ENCODE results near the gene TLK2. TPM values are rescaled to one million over a fixed set of nuclear protein-coding genes. Genes with fewer than 3 reads are reported as not detected.
"Not testable (repeated sequence)": the region's sequence is repeated elsewhere in the genome, so short reads cannot be mapped to it uniquely, and the experiment has no call there.

Gene TLK2
- total RNA-seq, 2 experiments from 2014 or later: 36.6 to 58.9 TPM

DNA sequence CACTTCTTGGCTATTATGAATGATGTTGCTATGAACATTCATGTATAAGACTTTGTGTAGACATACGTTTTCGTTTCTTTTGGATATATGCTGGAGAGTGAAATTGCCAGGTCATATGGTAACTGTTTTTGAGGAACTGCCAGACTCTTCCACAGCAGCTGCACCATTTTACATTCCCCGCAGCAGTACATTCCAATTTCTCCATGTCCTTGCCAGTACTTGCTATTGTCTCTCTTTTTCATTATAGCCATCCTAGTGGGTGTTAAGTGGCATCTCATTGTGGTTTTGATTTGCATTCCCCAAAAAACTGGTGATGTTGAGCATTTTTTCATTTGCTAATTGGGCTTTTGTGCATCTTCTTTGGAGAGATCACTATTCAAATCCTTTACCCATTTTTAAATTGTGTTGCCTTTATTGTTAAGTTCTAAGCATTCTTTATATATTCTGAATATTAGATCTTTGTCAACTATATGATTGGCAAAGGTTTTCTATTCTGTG is 64.7 kb downstream of the TLK2 start:
- POLR2A ChIA-PET; H3K27ac ChIP-seq (ENCODE audit: low read depth, low read length, poor library complexity, severe bottlenecking); H3K4me1 ChIP-seq (ENCODE audit: insufficient read depth, low read length, poor library complexity, severe bottlenecking); H3K9me3 ChIP-seq (ENCODE audit: low read length); H3K4me3 ChIP-seq (ENCODE audit: low read depth, low read length, poor library complexity, severe bottlenecking); H3K4me2 ChIP-seq (ENCODE audit: low read length); intact Hi-C loops (cut with micrococcal nuclease; ENCODE audit: unreplicated experiment); BruUV-seq (replicated peaks); H3K9me2 ChIP-seq (ENCODE audit: insufficient read depth, low read length); H4K20me1 ChIP-seq (ENCODE audit: insufficient read depth, low read length); H2AFZ ChIP-seq (ENCODE audit: low read length); CTCF ChIA-PET (ENCODE audit: unreplicated experiment); DNase-seq (ENCODE audit: low spot score); H3K79me2 ChIP-seq (ENCODE audit: insufficient read depth, low read depth, low read length): not testable (repeated sequence)
- H3K36me3 ChIP-seq (ENCODE audit: insufficient read depth, low read length): peaks cover 67% of the 10 kb centered on the region

DNA sequence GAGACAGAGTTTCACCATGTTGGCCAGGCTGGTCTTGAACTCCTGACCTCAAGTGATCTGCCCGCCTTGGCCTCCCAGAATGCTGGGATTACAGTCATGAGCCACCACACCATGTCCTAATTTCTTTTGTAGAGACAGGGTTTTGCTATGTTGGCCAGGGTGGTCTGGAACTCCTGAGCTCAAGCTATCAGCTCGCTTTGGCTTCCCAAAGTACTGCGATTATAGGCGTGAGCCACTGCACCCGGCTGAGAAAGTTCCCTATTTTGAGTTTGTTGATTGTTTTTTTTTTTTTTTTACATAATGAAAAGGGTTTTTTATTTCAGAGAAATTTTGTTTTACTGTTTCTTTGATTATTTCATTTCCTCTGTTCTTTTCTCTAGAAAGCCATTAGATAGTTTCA is 67.4 kb downstream of the TLK2 start:
- H3K27ac ChIP-seq (ENCODE audit: low read depth, low read length, poor library complexity, severe bottlenecking); BruUV-seq (replicated peaks); DNase-seq (ENCODE audit: low spot score); intact Hi-C loops (cut with micrococcal nuclease; ENCODE audit: unreplicated experiment); H2AFZ ChIP-seq (ENCODE audit: low read length); H3K4me1 ChIP-seq (ENCODE audit: insufficient read depth, low read length, poor library complexity, severe bottlenecking); CTCF ChIA-PET (ENCODE audit: unreplicated experiment); H3K9me3 ChIP-seq (ENCODE audit: low read length); H3K4me3 ChIP-seq (ENCODE audit: low read depth, low read length, poor library complexity, severe bottlenecking); H3K79me2 ChIP-seq (ENCODE audit: insufficient read depth, low read depth, low read length); H3K9me2 ChIP-seq (ENCODE audit: insufficient read depth, low read length); H3K4me2 ChIP-seq (ENCODE audit: low read length); H4K20me1 ChIP-seq (ENCODE audit: insufficient read depth, low read length): not testable (repeated sequence)
- POLR2A ChIA-PET: interaction anchor here (0.8 kb wide), 1 partner anchor 22 kb away, joined by 3 read pairs; no protein-coding TSS in a partner anchor
- H3K36me3 ChIP-seq (ENCODE audit: insufficient read depth, low read length): peaks cover 55% of the 10 kb centered on the region

DNA sequence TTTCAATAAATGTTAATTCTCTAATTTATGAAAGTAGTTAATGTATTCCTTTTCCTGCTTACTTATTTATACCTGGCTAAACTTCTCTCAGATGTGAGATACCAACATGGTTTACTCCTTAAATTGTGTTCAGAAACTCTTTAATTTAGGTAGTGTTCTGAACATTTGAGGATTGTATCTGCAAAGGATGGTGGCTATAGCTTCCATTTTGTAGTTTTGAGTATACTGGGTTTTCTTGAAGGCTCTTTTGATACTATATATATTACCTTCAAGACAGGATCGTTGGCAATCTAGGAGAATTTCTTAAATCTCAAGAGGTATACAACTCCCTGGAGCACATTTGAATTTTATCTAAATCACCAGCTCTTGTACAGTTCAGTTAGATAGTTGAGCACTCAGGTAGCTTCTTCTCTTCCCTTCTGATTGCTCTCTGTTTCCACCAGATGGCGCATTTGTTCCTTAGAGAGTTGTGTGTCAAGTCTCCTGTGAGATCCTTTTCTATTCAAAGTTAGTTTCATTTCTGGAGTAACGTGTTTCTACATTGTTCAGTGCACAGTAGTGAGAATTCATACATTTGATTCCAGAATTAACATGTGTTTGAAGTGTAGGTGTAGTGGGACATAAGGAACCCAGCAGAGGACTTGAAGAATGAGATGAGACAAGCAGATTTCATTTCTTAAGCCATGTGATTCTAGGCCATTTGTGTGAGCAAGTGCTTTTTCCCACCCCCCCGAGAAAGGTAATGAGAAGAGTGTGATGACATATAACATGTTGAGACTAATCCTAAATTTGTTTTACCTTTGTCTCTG is 74.4 kb downstream of the TLK2 start:
- peak; percentile 20 for DNase-seq (ENCODE audit: low spot score)
- not testable (repeated sequence) for H3K27ac ChIP-seq (ENCODE audit: low read depth, low read length, poor library complexity, severe bottlenecking)

DNA sequence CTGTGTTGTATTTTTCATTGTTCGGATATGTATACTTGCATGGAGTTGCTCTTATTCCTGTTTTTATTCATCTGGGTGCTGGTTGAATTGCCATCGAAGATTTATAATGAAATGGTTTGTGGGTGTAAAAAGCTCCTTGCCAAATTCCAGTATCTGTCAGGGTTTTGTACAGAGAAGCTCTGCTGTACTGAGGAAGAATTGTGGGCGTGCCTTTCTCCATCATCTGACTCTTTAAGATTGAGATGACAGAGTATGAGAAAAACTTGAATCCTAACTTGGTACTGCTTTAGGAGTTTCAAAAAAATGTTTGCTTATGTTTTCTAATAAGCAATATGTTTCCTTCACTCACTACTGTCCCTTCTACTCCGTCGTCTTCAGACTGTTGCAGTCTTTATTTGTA is 78.9 kb downstream of the TLK2 start:
- H3K4me2 ChIP-seq (ENCODE audit: low read length); DNase-seq (ENCODE audit: low spot score); CTCF ChIA-PET (ENCODE audit: unreplicated experiment); H3K9me3 ChIP-seq (ENCODE audit: low read length); H3K79me2 ChIP-seq (ENCODE audit: insufficient read depth, low read depth, low read length); H3K9me2 ChIP-seq (ENCODE audit: insufficient read depth, low read length); BruUV-seq (replicated peaks); intact Hi-C loops (cut with micrococcal nuclease; ENCODE audit: unreplicated experiment); H3K27ac ChIP-seq (ENCODE audit: low read depth, low read length, poor library complexity, severe bottlenecking); H3K4me1 ChIP-seq (ENCODE audit: insufficient read depth, low read length, poor library complexity, severe bottlenecking); H2AFZ ChIP-seq (ENCODE audit: low read length); H3K4me3 ChIP-seq (ENCODE audit: low read depth, low read length, poor library complexity, severe bottlenecking); H4K20me1 ChIP-seq (ENCODE audit: insufficient read depth, low read length): not testable (repeated sequence)
- POLR2A ChIA-PET: interaction anchor here (1.0 kb wide), 1 partner anchor 38 kb away, joined by 3 read pairs; no protein-coding TSS in a partner anchor
- H3K36me3 ChIP-seq (ENCODE audit: insufficient read depth, low read length): peaks cover 55% of the 10 kb centered on the region

More for the DNA sequence above, 74.4 kb downstream of the TLK2 start:
- H3K9me2 ChIP-seq (ENCODE audit: insufficient read depth, low read length); H3K4me1 ChIP-seq (ENCODE audit: insufficient read depth, low read length, poor library complexity, severe bottlenecking); H3K4me3 ChIP-seq (ENCODE audit: low read depth, low read length, poor library complexity, severe bottlenecking); BruUV-seq (replicated peaks); CTCF ChIA-PET (ENCODE audit: unreplicated experiment); intact Hi-C loops (cut with micrococcal nuclease; ENCODE audit: unreplicated experiment); H2AFZ ChIP-seq (ENCODE audit: low read length); H3K79me2 ChIP-seq (ENCODE audit: insufficient read depth, low read depth, low read length); H3K9me3 ChIP-seq (ENCODE audit: low read length); H4K20me1 ChIP-seq (ENCODE audit: insufficient read depth, low read length): not testable (repeated sequence)
- TF ChIP-seq, protein P1, sequence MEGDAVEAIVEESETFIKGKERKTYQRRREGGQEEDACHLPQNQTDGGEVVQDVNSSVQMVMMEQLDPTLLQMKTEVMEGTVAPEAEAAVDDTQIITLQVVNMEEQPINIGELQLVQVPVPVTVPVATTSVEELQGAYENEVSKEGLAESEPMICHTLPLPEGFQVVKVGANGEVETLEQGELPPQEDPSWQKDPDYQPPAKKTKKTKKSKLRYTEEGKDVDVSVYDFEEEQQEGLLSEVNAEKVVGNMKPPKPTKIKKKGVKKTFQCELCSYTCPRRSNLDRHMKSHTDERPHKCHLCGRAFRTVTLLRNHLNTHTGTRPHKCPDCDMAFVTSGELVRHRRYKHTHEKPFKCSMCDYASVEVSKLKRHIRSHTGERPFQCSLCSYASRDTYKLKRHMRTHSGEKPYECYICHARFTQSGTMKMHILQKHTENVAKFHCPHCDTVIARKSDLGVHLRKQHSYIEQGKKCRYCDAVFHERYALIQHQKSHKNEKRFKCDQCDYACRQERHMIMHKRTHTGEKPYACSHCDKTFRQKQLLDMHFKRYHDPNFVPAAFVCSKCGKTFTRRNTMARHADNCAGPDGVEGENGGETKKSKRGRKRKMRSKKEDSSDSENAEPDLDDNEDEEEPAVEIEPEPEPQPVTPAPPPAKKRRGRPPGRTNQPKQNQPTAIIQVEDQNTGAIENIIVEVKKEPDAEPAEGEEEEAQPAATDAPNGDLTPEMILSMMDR (conservative IDR thresholded peaks at IDR 0.05; ENCODE audit: low read length): peak; percentile 72
- Histone ChIP-seq H3K4me2 (ENCODE audit: low read length) (peak overlapping the region; percentile 28; the same call in 1 of the 2 replicates), H3K36me3 (ENCODE audit: insufficient read depth, low read length) (peaks cover 34% of the 10 kb centered on the region)
- POLR2A ChIA-PET: interaction anchor here (0.7 kb wide), 1 partner anchor 529 kb away, joined by 3 read pairs; no protein-coding TSS in a partner anchor

DNA sequence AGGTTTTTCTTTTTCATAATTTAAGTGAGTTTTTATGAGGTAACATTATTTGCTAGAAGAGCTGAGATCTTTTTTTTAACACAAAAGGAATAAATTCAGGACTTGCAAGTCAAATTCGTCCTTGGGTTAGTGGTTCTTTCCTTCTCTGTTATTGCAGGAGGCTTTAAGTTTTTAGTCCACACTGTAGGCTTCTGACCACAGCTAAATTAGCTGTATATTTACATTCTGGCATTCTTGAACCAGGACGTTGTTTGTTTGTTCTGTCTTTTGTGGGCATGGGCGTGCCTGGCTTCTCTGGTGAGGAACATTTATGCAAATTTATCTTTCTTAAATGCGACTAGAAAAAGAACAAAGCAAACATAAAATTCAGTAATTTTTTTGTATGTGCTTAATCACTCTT is 80.3 kb downstream of the TLK2 start:
- H3K9me2 ChIP-seq (ENCODE audit: insufficient read depth, low read length); H3K4me2 ChIP-seq (ENCODE audit: low read length); H2AFZ ChIP-seq (ENCODE audit: low read length); BruUV-seq (replicated peaks); H3K27ac ChIP-seq (ENCODE audit: low read depth, low read length, poor library complexity, severe bottlenecking); CTCF ChIA-PET (ENCODE audit: unreplicated experiment); H3K9me3 ChIP-seq (ENCODE audit: low read length); H3K4me1 ChIP-seq (ENCODE audit: insufficient read depth, low read length, poor library complexity, severe bottlenecking); H4K20me1 ChIP-seq (ENCODE audit: insufficient read depth, low read length); H3K4me3 ChIP-seq (ENCODE audit: low read depth, low read length, poor library complexity, severe bottlenecking); H3K79me2 ChIP-seq (ENCODE audit: insufficient read depth, low read depth, low read length); intact Hi-C loops (cut with micrococcal nuclease; ENCODE audit: unreplicated experiment); DNase-seq (ENCODE audit: low spot score): not testable (repeated sequence)
- peaks cover 62% of the 10 kb centered on the region for H3K36me3 ChIP-seq (ENCODE audit: insufficient read depth, low read length)
- POLR2A ChIA-PET: interaction anchor here (0.9 kb wide), 1 partner anchor 27 kb away, joined by 3 read pairs; no protein-coding TSS in a partner anchor

DNA sequence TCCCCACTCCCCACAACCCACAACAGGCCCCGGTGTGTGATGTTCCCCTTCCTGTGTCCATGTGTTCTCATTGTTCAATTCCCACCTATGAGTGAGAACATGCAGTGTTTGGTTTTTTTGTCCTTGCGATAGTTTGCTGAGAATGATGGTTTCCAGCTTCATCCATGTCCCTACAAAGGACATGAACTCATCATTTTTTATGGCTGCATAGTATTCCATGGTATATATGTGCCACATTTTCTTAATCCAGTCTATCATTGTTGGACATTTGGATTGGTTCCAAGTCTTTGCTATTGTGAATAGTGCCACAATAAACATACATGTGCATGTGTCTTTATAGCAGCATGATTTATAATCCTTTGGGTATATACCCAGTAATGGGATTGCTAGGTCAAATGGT is 82.3 kb downstream of the TLK2 start:
- H3K79me2 ChIP-seq (ENCODE audit: insufficient read depth, low read depth, low read length); POLR2A ChIA-PET; H3K9me3 ChIP-seq (ENCODE audit: low read length); CTCF ChIA-PET (ENCODE audit: unreplicated experiment); BruUV-seq (replicated peaks); H3K27ac ChIP-seq (ENCODE audit: low read depth, low read length, poor library complexity, severe bottlenecking); intact Hi-C loops (cut with micrococcal nuclease; ENCODE audit: unreplicated experiment); H4K20me1 ChIP-seq (ENCODE audit: insufficient read depth, low read length); H3K4me3 ChIP-seq (ENCODE audit: low read depth, low read length, poor library complexity, severe bottlenecking); DNase-seq (ENCODE audit: low spot score); H3K4me2 ChIP-seq (ENCODE audit: low read length); H3K4me1 ChIP-seq (ENCODE audit: insufficient read depth, low read length, poor library complexity, severe bottlenecking); H3K9me2 ChIP-seq (ENCODE audit: insufficient read depth, low read length); H2AFZ ChIP-seq (ENCODE audit: low read length): not testable (repeated sequence)
- peaks cover 66% of the 10 kb centered on the region for H3K36me3 ChIP-seq (ENCODE audit: insufficient read depth, low read length)

Data from OCI-LY7 (cell line).